K562 (cell line): ENCODE results near the gene MED22. TPM values are rescaled to one million over a fixed set of nuclear protein-coding genes. Genes with fewer than 3 reads are reported as not detected.

ENCODE experiments used
- ATAC-seq: fragments of 200-7000 bp; cut with Tn5 transposase; 3 replicates; pipeline ENCODE4 v1.9.1; 2020; ENCODE audit warnings: moderate library complexity
- BruUV-seq: library from RNA; stranded (reverse); fragments of 400-500 nt; replicated peaks from 2 replicates; lab custom pipeline; 2021; lab: Mats Ljungman, UMichigan
- CTCF ChIA-PET: fragments of 300-600 bp; formaldehyde crosslinking; extraction: SDS; loops from one replicate; lab custom pipeline; 2021; ENCODE audit warnings: low intra/inter-chr PET ratio; lab: Yijun Ruan, JAX
- POLR2A ChIA-PET: fragments of 300-600, 350-650 bp; sonication (Branson Sonifier 250); formaldehyde crosslinking; extraction: SDS; loops from one replicate; lab custom pipeline; 2021; ENCODE audit warnings: antibody characterized with exemption, inconsistent platforms; lab: Yijun Ruan, JAX
- DNase-seq, 4 experiments: peaks; one replicate each; pipeline versions ENCODE4 v3.0.0 to v3.0.0-alpha.2; 2011 to 2018; ENCODE audit warnings: low spot score in 3 of 4, mixed read lengths in 3 of 4; ENCODE audit errors: extremely low read depth in 1 of 4
- FAIRE-seq: peaks from 2 replicates; lab custom pipeline; 2011; peaks lifted over from hg19 to GRCh38; lab: Jason Lieb, UNC
- H2AFZ ChIP-seq: 2 replicates; pipeline ENCODE4 v1.6.0; 2011; ENCODE audit warnings: low read depth, low read length, control low read depth, inconsistent platforms
- H3K27ac ChIP-seq: fragments of 200-600 bp; 3 replicates; pipeline ENCODE4 v1.8.0; 2011; ENCODE audit warnings: low read depth, mild to moderate bottlenecking, control low read depth, inconsistent platforms, low read length, moderate library complexity, mixed read lengths; ENCODE audit errors: extremely low read depth
- H3K27me3 ChIP-seq, 2 experiments: fragments of 300-600 bp in 1 of 2; 2 replicates in 1 of 2; 3 replicates in 1 of 2; pipeline versions ENCODE4 v1.6.0 to v1.8.0; 2011; ENCODE audit warnings: inconsistent platforms in 2 of 2, low read length in 2 of 2, mild to moderate bottlenecking in 1 of 2, mixed read lengths in 1 of 2, moderate library complexity in 1 of 2; ENCODE audit not compliant: control insufficient read depth in 2 of 2, insufficient read depth in 2 of 2
- H3K36me3 ChIP-seq: fragments of 300-600 bp; 3 replicates; pipeline ENCODE4 v1.8.0; 2011; ENCODE audit warnings: mild to moderate bottlenecking, low read length, inconsistent platforms; ENCODE audit not compliant: control insufficient read depth, insufficient read depth
- H3K4me1 ChIP-seq, 2 experiments: fragments of 200-600 bp in 1 of 2; replicated peaks in 1 of 2; 2 replicates in 1 of 2; 3 replicates in 1 of 2; pipeline versions ENCODE4 v1.5.1 to v1.8.0; 2011; ENCODE audit warnings: inconsistent platforms in 2 of 2, low read length in 2 of 2, mild to moderate bottlenecking in 1 of 2, mixed read lengths in 1 of 2, moderate library complexity in 1 of 2; ENCODE audit not compliant: control insufficient read depth in 2 of 2, insufficient read depth in 2 of 2
- H3K4me2 ChIP-seq: 2 replicates; pipeline ENCODE4 v1.6.1; 2011; ENCODE audit warnings: low read length, control low read depth, inconsistent platforms, mixed read lengths; ENCODE audit not compliant: insufficient read depth
- H3K4me3 ChIP-seq: fragments of 200-600 bp; sonication (generic), shearing (Covaris generic); 2 replicates; pipeline ENCODE4 v1.5.1; 2016; ENCODE audit warnings: control low read depth, inconsistent platforms
- H3K79me2 ChIP-seq: fragments of 200-600 bp; 3 replicates; pipeline ENCODE4 v1.8.0; 2011; ENCODE audit warnings: low read length, inconsistent platforms; ENCODE audit not compliant: control insufficient read depth, insufficient read depth
- H3K9ac ChIP-seq, 2 experiments: 2 replicates each; pipeline versions ENCODE4 v1.6.0 to v1.6.1; 2011; ENCODE audit warnings: low read depth in 2 of 2, low read length in 2 of 2, control low read depth in 1 of 2, inconsistent platforms in 1 of 2, mild to moderate bottlenecking in 1 of 2, mixed read lengths in 1 of 2; ENCODE audit not compliant: insufficient read depth in 1 of 2
- H3K9me1 ChIP-seq: one replicate; pipeline ENCODE4 v1.6.0; 2011; ENCODE audit warnings: inconsistent platforms, mild to moderate bottlenecking, low read length, moderate library complexity; ENCODE audit not compliant: control insufficient read depth, insufficient read depth
- H3K9me3 ChIP-seq: replicated peaks from 2 replicates; pipeline ENCODE4 v1.5.1; 2011; ENCODE audit warnings: low read depth, low read length, inconsistent platforms; ENCODE audit not compliant: control insufficient read depth, insufficient read depth
- H4K20me1 ChIP-seq: replicated peaks from 2 replicates; pipeline ENCODE4 v1.6.1; 2011; ENCODE audit warnings: low read length, inconsistent platforms, mixed read lengths; ENCODE audit not compliant: control insufficient read depth, insufficient read depth
- BRCA1 ChIP-seq, 2 experiments: fragments of 450-650 bp in 1 of 2; sonication (generic) in 1 of 2; formaldehyde crosslinking in 1 of 2; IDR thresholded peaks; 2 replicates each; pipeline versions ENCODE4 v1.5.0 to v1.6.1; 2017 to 2020; ENCODE audit warnings: mild to moderate bottlenecking in 1 of 2, missing genetic modification reagents in 1 of 2
- CAMTA2 ChIP-seq: fragments of 250-450 bp; sonication (Bioruptor Pico); conservative IDR thresholded peaks from 2 replicates; pipeline ENCODE4 v1.5.1; 2022
- E2F3 ChIP-seq: fragments of 250-450 bp; sonication (Bioruptor Pico); IDR thresholded peaks from 2 replicates; pipeline ENCODE4 v1.4.0; 2020; ENCODE audit warnings: mild to moderate bottlenecking
- KHSRP ChIP-seq: fragments of 450-650 bp; IDR thresholded peaks from 2 replicates; pipeline ENCODE4 v1.6.1; 2017
- MAFG ChIP-seq: fragments of 450-650 bp; conservative IDR thresholded peaks from 2 replicates; pipeline ENCODE4 v1.6.1; 2016; ENCODE audit warnings: missing genetic modification characterization, missing compliant biosample characterization
- PTTG1 ChIP-seq: fragments of 450-650 bp; IDR thresholded peaks from 2 replicates; pipeline ENCODE4 v1.6.1; 2016; ENCODE audit warnings: low read depth, mild to moderate bottlenecking, missing genetic modification characterization, missing compliant biosample characterization
- TOE1 ChIP-seq, 2 experiments: fragments of 450-650 bp in 1 of 2; sonication (generic) in 1 of 2; formaldehyde crosslinking in 1 of 2; IDR thresholded peaks; 2 replicates each; pipeline versions ENCODE4 v1.7.1 to v1.8.0; 2016 to 2022; ENCODE audit warnings: borderline replicate concordance in 2 of 2, mild to moderate bottlenecking in 2 of 2, antibody characterized with exemption in 1 of 2, inconsistent platforms in 1 of 2, low read depth in 1 of 2, missing genetic modification reagents in 1 of 2, moderate library complexity in 1 of 2
- ZNF121 ChIP-seq: sonication (generic); formaldehyde crosslinking; conservative IDR thresholded peaks from 2 replicates; pipeline ENCODE4 v1.8.0; 2022; ENCODE audit warnings: missing genetic modification reagents
- WGBS: fragments of 100-300 bp; shearing (Covaris generic); methylation state at CpG from one replicate; pipeline ENCODE4 v1.1.6; 2016; ENCODE audit warnings: low coverage, mixed read lengths; ENCODE audit not compliant: insufficient coverage; ENCODE audit errors: missing lambda C conversion rate; 5-methylcytosine and 5-hydroxymethylcytosine counted together
- in situ Hi-C: fragments of 300-500 bp; cut with MboI; formaldehyde crosslinking; loops from 4 replicates; pipeline ENCODE4 v1.15.0; 2018; ENCODE audit warnings: inconsistent platforms, mixed read lengths
- intact Hi-C: fragments of 100-400 bp; cut with micrococcal nuclease; formaldehyde crosslinking; loops from 2 replicates; pipeline ENCODE4 v1.14.2; 2022
- polyA plus RNA-seq, 8 experiments: library from polyadenylated mRNA; depleted of rRNA in 4 of 8; stranded (reverse) in 5 of 8; unstranded in 3 of 8; fragments of >200 nt; fragmentation: Nextera tagmentation in 2 of 8; fragmentation: Illumina TruSeq in 1 of 8; extraction: Ambion mirVana in 2 of 8; extraction: Trizol in 1 of 8; gene quantifications; 2 replicates each; pipeline versions ENCODE4 v1.2.1 to v1.2.3, GENCODE V29; 2011 to 2014; ENCODE audit warnings: inconsistent platforms in 1 of 8, missing spikeins in 1 of 8
- total RNA-seq, 7 experiments: library from RNA; depleted of rRNA in 6 of 7; stranded (reverse); fragments of >200 nt in 6 of 7; fragmentation: Illumina TruSeq in 2 of 7; extraction: Trizol in 2 of 7; gene quantifications; 2 replicates each; pipeline versions ENCODE4 v1.2.1 to v1.2.3, GENCODE V29; 2011 to 2021; ENCODE audit warnings: low replicate concordance in 1 of 7
- TF ChIP-seq, protein P1 (sequence below): sonication (generic); formaldehyde crosslinking; IDR thresholded peaks from 2 replicates; pipeline ENCODE4 v1.8.0; 2022; ENCODE audit warnings: missing genetic modification reagents, mild to moderate bottlenecking, moderate library complexity, borderline replicate concordance
- TF ChIP-seq, protein P2 (sequence below): fragments of 450-650 bp; conservative IDR thresholded peaks from 2 replicates; pipeline ENCODE4 v1.6.1; 2016; ENCODE audit warnings: missing genetic modification characterization, low read depth, mild to moderate bottlenecking, control low read depth, missing compliant biosample characterization
- TF ChIP-seq, protein P3 (sequence below): fragments of 450-650 bp; IDR thresholded peaks from 2 replicates; pipeline ENCODE4 v1.6.1; 2016
- TF ChIP-seq, protein P4 (sequence below): fragments of 450-650 bp; IDR thresholded peaks from 2 replicates; pipeline ENCODE4 v1.6.1; 2017; ENCODE audit warnings: mild to moderate bottlenecking, moderate library complexity
- TF ChIP-seq, protein P5 (sequence below): fragments of 250-450 bp; sonication (Bioruptor Pico); IDR thresholded peaks from 2 replicates; pipeline ENCODE4 v1.6.1; 2021; ENCODE audit warnings: mild to moderate bottlenecking
- TF ChIP-seq, protein P6 (sequence below): IDR thresholded peaks from 2 replicates; pipeline ENCODE4 v1.6.1; 2011; ENCODE audit not compliant: insufficient read length; ENCODE audit errors: extremely low read depth

The MED22 gene
- total and polyA plus RNA-seq, 9 of the 15 experiments (the other 6 are each of a cell fraction or from before 2014, with no cell fraction given): 0.73 to 35.6 (median 22.3) TPM

DNA sequence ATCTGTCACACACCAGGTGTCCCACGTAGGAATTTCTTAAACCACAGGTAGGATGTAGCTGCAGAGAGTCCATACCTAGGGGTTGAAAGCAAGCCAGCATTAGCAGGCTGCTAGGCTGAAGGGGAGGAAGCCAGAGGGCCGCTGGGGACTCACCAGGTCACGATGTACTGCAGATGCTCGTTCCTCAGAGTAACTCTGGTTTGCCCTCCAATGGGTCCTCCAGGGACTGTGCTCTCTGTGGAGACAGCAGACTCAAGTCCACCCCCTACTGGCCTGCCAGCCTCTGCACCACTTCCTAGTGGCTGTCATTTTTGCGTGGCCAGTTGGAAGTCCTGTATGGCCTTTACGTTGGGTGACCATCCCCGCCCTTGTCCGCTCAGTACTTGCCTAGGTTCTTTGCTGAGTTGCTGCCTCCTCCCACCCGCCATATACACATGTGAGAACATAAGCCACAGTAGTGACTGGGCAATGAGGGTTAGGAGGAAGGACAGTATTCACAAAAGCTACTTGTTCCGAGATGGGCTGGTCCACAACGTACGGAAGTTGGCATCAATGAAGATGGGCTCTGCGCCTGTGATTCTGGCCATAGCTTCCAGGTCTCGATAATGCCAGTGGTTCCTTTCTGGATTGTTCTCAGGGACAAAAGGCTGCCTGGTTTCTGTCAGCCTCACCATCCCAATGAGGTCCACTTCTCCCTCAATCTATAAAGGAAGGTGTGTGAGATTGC lies 4.1 kb upstream of the MED22 start:
- Histone ChIP-seq H3K36me3 (peaks cover 57% of the 10 kb centered on the region), H2AFZ (no peak overlapping the region), H4K20me1 (peaks cover 30% of the 10 kb centered on the region), H3K4me2 (no peak overlapping the region), H3K4me1 (peaks cover 11 to 30% of the 10 kb centered on the region in 2 experiments; a peak in 4 of 5 replicates), H3K27ac (peak overlapping the region; percentile 34; the same call in 1 of the 3 replicates), H3K79me2 (peaks cover 60% of the 10 kb centered on the region), H3K9me1 (peaks cover 3% of the 10 kb centered on the region), H3K9ac (no peak overlapping the region), H3K4me3 (no peak overlapping the region), H3K9me3 (no peaks in the 10 kb centered on the region), H3K27me3 (no peaks in the 10 kb centered on the region)
- peak; percentile 78 for ATAC-seq
- WGBS: 63% methylated on average over 14 of the region's 14 CpGs
- in situ Hi-C loops (no loop called here), intact Hi-C loops (no loop called here)
- no TSS peak for BruUV-seq
- DNase-seq: peak in 3 of 4 experiments; percentile 38 to 88 (median 79)
- CTCF ChIA-PET: no interaction called here
- POLR2A ChIA-PET: interaction anchor here (0.6 to 7.4 kb wide), 13 partner anchors 8 to 372 kb away, joined by 3 to 33 read pairs (median 5); partner anchors contain the start of gene STKLD1
- peak; percentile 92 for FAIRE-seq
- TF ChIP-seq KHSRP: no peak
- no peak for TF ChIP-seq BRCA1 (IDR thresholded peaks at IDR 0.05)
- no peak for TF ChIP-seq BRCA1 (CRISPR knock-in tag; IDR thresholded peaks at IDR 0.05)
- TF ChIP-seq, protein P1, sequence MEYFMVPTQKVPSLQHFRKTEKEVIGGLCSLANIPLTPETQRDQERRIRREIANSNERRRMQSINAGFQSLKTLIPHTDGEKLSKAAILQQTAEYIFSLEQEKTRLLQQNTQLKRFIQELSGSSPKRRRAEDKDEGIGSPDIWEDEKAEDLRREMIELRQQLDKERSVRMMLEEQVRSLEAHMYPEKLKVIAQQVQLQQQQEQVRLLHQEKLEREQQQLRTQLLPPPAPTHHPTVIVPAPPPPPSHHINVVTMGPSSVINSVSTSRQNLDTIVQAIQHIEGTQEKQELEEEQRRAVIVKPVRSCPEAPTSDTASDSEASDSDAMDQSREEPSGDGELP: peak; percentile 73; the same call in 1 of the 2 replicates
- TF ChIP-seq, protein P2, sequence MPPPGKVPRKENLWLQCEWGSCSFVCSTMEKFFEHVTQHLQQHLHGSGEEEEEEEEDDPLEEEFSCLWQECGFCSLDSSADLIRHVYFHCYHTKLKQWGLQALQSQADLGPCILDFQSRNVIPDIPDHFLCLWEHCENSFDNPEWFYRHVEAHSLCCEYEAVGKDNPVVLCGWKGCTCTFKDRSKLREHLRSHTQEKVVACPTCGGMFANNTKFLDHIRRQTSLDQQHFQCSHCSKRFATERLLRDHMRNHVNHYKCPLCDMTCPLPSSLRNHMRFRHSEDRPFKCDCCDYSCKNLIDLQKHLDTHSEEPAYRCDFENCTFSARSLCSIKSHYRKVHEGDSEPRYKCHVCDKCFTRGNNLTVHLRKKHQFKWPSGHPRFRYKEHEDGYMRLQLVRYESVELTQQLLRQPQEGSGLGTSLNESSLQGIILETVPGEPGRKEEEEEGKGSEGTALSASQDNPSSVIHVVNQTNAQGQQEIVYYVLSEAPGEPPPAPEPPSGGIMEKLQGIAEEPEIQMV (tag): no peak
- TF ChIP-seq, protein P3, sequence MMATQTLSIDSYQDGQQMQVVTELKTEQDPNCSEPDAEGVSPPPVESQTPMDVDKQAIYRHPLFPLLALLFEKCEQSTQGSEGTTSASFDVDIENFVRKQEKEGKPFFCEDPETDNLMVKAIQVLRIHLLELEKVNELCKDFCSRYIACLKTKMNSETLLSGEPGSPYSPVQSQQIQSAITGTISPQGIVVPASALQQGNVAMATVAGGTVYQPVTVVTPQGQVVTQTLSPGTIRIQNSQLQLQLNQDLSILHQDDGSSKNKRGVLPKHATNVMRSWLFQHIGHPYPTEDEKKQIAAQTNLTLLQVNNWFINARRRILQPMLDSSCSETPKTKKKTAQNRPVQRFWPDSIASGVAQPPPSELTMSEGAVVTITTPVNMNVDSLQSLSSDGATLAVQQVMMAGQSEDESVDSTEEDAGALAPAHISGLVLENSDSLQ: peak; percentile 56
- TF ChIP-seq, protein P4, sequence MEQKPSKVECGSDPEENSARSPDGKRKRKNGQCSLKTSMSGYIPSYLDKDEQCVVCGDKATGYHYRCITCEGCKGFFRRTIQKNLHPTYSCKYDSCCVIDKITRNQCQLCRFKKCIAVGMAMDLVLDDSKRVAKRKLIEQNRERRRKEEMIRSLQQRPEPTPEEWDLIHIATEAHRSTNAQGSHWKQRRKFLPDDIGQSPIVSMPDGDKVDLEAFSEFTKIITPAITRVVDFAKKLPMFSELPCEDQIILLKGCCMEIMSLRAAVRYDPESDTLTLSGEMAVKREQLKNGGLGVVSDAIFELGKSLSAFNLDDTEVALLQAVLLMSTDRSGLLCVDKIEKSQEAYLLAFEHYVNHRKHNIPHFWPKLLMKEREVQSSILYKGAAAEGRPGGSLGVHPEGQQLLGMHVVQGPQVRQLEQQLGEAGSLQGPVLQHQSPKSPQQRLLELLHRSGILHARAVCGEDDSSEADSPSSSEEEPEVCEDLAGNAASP: no peak
- TF ChIP-seq, protein P5, sequence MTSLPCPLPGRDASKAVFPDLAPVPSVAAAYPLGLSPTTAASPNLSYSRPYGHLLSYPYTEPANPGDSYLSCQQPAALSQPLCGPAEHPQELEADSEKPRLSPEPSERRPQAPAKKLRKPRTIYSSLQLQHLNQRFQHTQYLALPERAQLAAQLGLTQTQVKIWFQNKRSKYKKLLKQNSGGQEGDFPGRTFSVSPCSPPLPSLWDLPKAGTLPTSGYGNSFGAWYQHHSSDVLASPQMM: no peak
- TF ChIP-seq, protein P6, sequence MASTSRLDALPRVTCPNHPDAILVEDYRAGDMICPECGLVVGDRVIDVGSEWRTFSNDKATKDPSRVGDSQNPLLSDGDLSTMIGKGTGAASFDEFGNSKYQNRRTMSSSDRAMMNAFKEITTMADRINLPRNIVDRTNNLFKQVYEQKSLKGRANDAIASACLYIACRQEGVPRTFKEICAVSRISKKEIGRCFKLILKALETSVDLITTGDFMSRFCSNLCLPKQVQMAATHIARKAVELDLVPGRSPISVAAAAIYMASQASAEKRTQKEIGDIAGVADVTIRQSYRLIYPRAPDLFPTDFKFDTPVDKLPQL: no peak
- TF ChIP-seq E2F3 (CRISPR knock-in tag): no peak
- no peak for TF ChIP-seq CAMTA2
- TF ChIP-seq PTTG1 (tag): no peak
- no peak for TF ChIP-seq ZNF121
- TF ChIP-seq TOE1 (IDR thresholded peaks at IDR 0.05; ENCODE audit: borderline replicate concordance): no peak; the same call in 1 of the 2 replicates
- no peak for TF ChIP-seq TOE1 (CRISPR knock-in tag; IDR thresholded peaks at IDR 0.05; ENCODE audit: borderline replicate concordance, low read depth)
- no peak for TF ChIP-seq MAFG (tag)
